BE2C (cell line): ENCODE measurements around the gene KIRREL2. TPM values are rescaled to one million over a fixed set of nuclear protein-coding genes. Genes with fewer than 3 reads are reported as not detected.

Experiments used
- DNase-seq: peaks from one replicate; pipeline ENCODE4 v3.0.0-alpha.2; 2020
- H3K27me3 ChIP-seq: fragments of 250-450 bp; sonication (Bioruptor Pico); 2 replicates; pipeline ENCODE4 v1.5.1; 2020; ENCODE audit warnings: mild to moderate bottlenecking
- H3K36me3 ChIP-seq: fragments of 250-450 bp; sonication (Bioruptor Pico); 2 replicates; pipeline ENCODE4 v1.5.1; 2020; ENCODE audit warnings: mild to moderate bottlenecking
- H3K4me1 ChIP-seq: fragments of 250-450 bp; sonication (Bioruptor Pico); 2 replicates; pipeline ENCODE4 v1.5.1; 2020
- H3K4me3 ChIP-seq: 2 replicates; pipeline ENCODE4 v1.5.1; 2011; ENCODE audit warnings: low read depth, low read length
- H3K9me3 ChIP-seq: fragments of 250-450 bp; sonication (Bioruptor Pico); 2 replicates; pipeline ENCODE4 v1.5.1; 2020
- CTCF ChIP-seq: IDR thresholded peaks from 2 replicates; pipeline ENCODE4 v1.5.1; 2012; ENCODE audit warnings: mild to moderate bottlenecking, low read depth, low read length
- polyA plus RNA-seq: library from polyadenylated mRNA; unstranded; fragments of >200 nt; gene quantifications from one replicate; pipeline ENCODE4 v1.2.1, GENCODE V29; 2012; ENCODE audit warnings: low read depth, missing spikeins; ENCODE audit not compliant: insufficient read length, insufficient read depth

Gene KIRREL2
- polyA plus RNA-seq = 13.6 TPM

- Histone ChIP-seq H3K27me3 (no peaks in the 10 kb centered on the region), H3K36me3 (no peaks in the 10 kb centered on the region), H3K4me3 (peak within 1 kb of the TSS; percentile 75), H3K9me3 (no peaks in the 10 kb centered on the region), H3K4me1 (no peaks in the 10 kb centered on the region)
- DNase-seq = peak; percentile 49
- TF ChIP-seq CTCF = no peak
These were observed at the start of gene KIRREL2 for GRCh38 chr19:35856546-35857149. KIRREL2 (plus strand) TSS chr19:35856911; CDS start chr19:35857120, 209 bp downstream.

- Histone ChIP-seq H3K4me1 (no peaks in the 10 kb centered on the region), H3K9me3 (no peaks in the 10 kb centered on the region), H3K27me3 (no peaks in the 10 kb centered on the region; the same call in 1 of the 2 replicates), H3K36me3 (no peaks in the 10 kb centered on the region), H3K4me3 (no peak overlapping the region)
- no peak for DNase-seq
- TF ChIP-seq CTCF = no peak
These were observed 49.1 kb upstream of the KIRREL2 start for GRCh38 chr19:35807633-35808032.

GRCh38 chr19:35811317-35812219, 45.1 kb upstream of the KIRREL2 start:
- no peak for DNase-seq
- Histone ChIP-seq H3K36me3 (no peaks in the 10 kb centered on the region), H3K4me1 (no peaks in the 10 kb centered on the region), H3K9me3 (no peaks in the 10 kb centered on the region; the same call in 1 of the 2 replicates), H3K4me3 (no peak overlapping the region), H3K27me3 (no peaks in the 10 kb centered on the region; the same call in 1 of the 2 replicates)
- no peak for TF ChIP-seq CTCF

GRCh38 chr19:35812220-35813042, 44.3 kb upstream of the KIRREL2 start, which contains the start of gene PRODH2:
PRODH2 (minus strand) TSS chr19:35812845; CDS start chr19:35812805, 40 bp downstream.
- TF ChIP-seq CTCF = no peak
- Histone ChIP-seq H3K27me3 (no peaks in the 10 kb centered on the region; the same call in 1 of the 2 replicates), H3K36me3 (no peaks in the 10 kb centered on the region), H3K4me1 (no peaks in the 10 kb centered on the region), H3K4me3 (no peak within 1 kb of the TSS), H3K9me3 (no peaks in the 10 kb centered on the region; the same call in 1 of the 2 replicates)
- no peak for DNase-seq

GRCh38 chr19:35813043-35813890, 43.4 kb upstream of the KIRREL2 start:
- no peaks in the 10 kb centered on the region for H3K27me3 ChIP-seq
- H3K4me1 ChIP-seq = no peaks in the 10 kb centered on the region
- no peaks in the 10 kb centered on the region; the same call in 1 of the 2 replicates for H3K9me3 ChIP-seq
- TF ChIP-seq CTCF = no peak
- no peaks in the 10 kb centered on the region for H3K36me3 ChIP-seq
- no peak overlapping the region for H3K4me3 ChIP-seq
- no peak for DNase-seq
